Measurements from ENCODE around the gene CLDN10. TPM values are rescaled to one million over a fixed set of nuclear protein-coding genes. Genes with fewer than 3 reads are reported as not detected.

CLDN10 gene
- total and polyA plus RNA-seq, 2 donors (not counting 3 experiments of a cell fraction or from before 2014, with no cell fraction given) = 0.49 to 0.69 TPM

GRCh38 chr13:95512424-95512823 is 40.1 kb upstream of the CLDN10 start:
- no peaks in the 10 kb centered on the region for H3K36me3 ChIP-seq (ENCODE audit: control insufficient read depth in 2 of 2, extremely low read depth in 1 of 2, insufficient read depth in 2 of 2, low read length in 2 of 2)
- intact Hi-C loops (cut with micrococcal nuclease) = no loop called here
- TF ChIP-seq POLR2A (IDR thresholded peaks at IDR 0.05; ENCODE audit: low read depth, low read length) = no peak
- TF ChIP-seq GATA2 (IDR thresholded peaks at IDR 0.05; ENCODE audit: insufficient read depth, insufficient read length, low read depth, low read length) = no peak
- TF ChIP-seq, protein P1, sequence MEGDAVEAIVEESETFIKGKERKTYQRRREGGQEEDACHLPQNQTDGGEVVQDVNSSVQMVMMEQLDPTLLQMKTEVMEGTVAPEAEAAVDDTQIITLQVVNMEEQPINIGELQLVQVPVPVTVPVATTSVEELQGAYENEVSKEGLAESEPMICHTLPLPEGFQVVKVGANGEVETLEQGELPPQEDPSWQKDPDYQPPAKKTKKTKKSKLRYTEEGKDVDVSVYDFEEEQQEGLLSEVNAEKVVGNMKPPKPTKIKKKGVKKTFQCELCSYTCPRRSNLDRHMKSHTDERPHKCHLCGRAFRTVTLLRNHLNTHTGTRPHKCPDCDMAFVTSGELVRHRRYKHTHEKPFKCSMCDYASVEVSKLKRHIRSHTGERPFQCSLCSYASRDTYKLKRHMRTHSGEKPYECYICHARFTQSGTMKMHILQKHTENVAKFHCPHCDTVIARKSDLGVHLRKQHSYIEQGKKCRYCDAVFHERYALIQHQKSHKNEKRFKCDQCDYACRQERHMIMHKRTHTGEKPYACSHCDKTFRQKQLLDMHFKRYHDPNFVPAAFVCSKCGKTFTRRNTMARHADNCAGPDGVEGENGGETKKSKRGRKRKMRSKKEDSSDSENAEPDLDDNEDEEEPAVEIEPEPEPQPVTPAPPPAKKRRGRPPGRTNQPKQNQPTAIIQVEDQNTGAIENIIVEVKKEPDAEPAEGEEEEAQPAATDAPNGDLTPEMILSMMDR (IDR thresholded peaks at IDR 0.05; ENCODE audit: extremely low read depth in 1 of 2, insufficient read depth in 1 of 2, low read depth in 1 of 2, low read length in 2 of 2) = no peak
- no peak for TF ChIP-seq FOS (IDR thresholded peaks at IDR 0.05; ENCODE audit: borderline replicate concordance, insufficient read depth, low read length)
- DNase-seq (ENCODE audit: low read depth, low spot score) (no peak), FAIRE-seq (no peak)
- BruUV-seq (replicated peaks) = no TSS peak
- H3K9ac ChIP-seq (replicated peaks; ENCODE audit: extremely low read depth, insufficient read depth, low read length) = no peak overlapping the region
- H3K27me3 ChIP-seq (ENCODE audit: control insufficient read depth in 2 of 2, insufficient read depth in 2 of 2, low read length in 2 of 2) = peaks cover 0 to 5% of the 10 kb centered on the region in 2 experiments
- no peaks in the 10 kb centered on the region for H3K79me2 ChIP-seq (ENCODE audit: control insufficient read depth, insufficient read depth, low read length)
- peaks cover 6% of the 10 kb centered on the region for H3K4me1 ChIP-seq (ENCODE audit: control insufficient read depth, extremely low read depth, insufficient read depth, low read length)
- no peaks in the 10 kb centered on the region for H3K9me1 ChIP-seq (replicated peaks; ENCODE audit: control insufficient read depth, extremely low read depth, insufficient read depth, low read length)
- H2AFZ ChIP-seq (ENCODE audit: low read depth, low read length) = no peak overlapping the region
- H3K4me3 ChIP-seq (replicated peaks in 1 of 3; ENCODE audit: insufficient read depth in 1 of 3, low read depth in 1 of 3, low read length in 3 of 3) = no peak overlapping the region
- H3K4me2 ChIP-seq (ENCODE audit: insufficient read depth, low read length) = no peak overlapping the region
- no peaks in the 10 kb centered on the region for H3K9me3 ChIP-seq (replicated peaks; ENCODE audit: control insufficient read depth, insufficient read depth, low read length)
- no peaks in the 10 kb centered on the region for H4K20me1 ChIP-seq (replicated peaks; ENCODE audit: control insufficient read depth, extremely low read depth, insufficient read depth, low read length)
- ChIA-PET CTCF (interaction anchor here (0.6 to 1.6 kb wide), 7 partner anchors 11 to 321 kb away, joined by 3 to 8 read pairs (median 3); no protein-coding TSS in a partner anchor), POLR2A (no interaction called here)
- no peak overlapping the region for H3K27ac ChIP-seq (ENCODE audit: insufficient read depth, low read depth, low read length)
- dilution Hi-C loops (cut with MboI; ENCODE audit: extremely low pct_ligation_motif_present, low sequenced_read_pairs) = no loop called here

DNA sequence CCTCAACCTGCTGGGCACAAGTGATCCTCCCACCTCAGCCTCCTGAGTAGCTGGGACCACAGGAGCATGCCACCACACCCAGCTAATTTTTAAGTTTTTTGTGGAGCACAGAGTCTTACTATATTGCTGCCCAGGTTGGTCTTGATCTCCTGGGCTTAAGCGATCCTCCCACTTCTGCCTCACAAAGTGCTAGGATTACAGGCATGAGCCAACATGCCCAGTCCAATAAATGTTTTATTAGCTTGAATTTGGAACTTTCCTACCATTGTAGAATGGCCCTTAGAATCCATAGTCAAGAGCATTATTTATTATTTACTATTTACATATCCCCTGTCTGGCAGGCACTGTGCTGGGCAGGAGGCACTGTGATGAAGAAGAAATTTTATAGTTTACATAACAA is 39.6 kb upstream of the CLDN10 start:
- dilution Hi-C loops (cut with MboI; ENCODE audit: extremely low pct_ligation_motif_present, low sequenced_read_pairs) (no loop called here), intact Hi-C loops (cut with micrococcal nuclease) (no loop called here)
- DNase-seq (ENCODE audit: low read depth, low spot score) (no peak), FAIRE-seq (no peak)
- POLR2A ChIA-PET = no interaction called here
- Histone ChIP-seq H3K27ac (ENCODE audit: insufficient read depth, low read depth, low read length) (no peak overlapping the region), H2AFZ (ENCODE audit: low read depth, low read length) (no peak overlapping the region), H3K4me2 (ENCODE audit: insufficient read depth, low read length) (no peak overlapping the region), H3K9me3 (replicated peaks; ENCODE audit: control insufficient read depth, insufficient read depth, low read length) (no peaks in the 10 kb centered on the region), H3K4me1 (ENCODE audit: control insufficient read depth, extremely low read depth, insufficient read depth, low read length) (peaks cover 6% of the 10 kb centered on the region), H3K4me3 (replicated peaks in 1 of 3; ENCODE audit: insufficient read depth in 1 of 3, low read depth in 1 of 3, low read length in 3 of 3) (no peak overlapping the region), H3K27me3 (ENCODE audit: control insufficient read depth in 2 of 2, insufficient read depth in 2 of 2, low read length in 2 of 2) (peaks cover 0 to 5% of the 10 kb centered on the region in 2 experiments), H3K9me1 (replicated peaks; ENCODE audit: control insufficient read depth, extremely low read depth, insufficient read depth, low read length) (no peaks in the 10 kb centered on the region), H3K36me3 (ENCODE audit: control insufficient read depth in 2 of 2, extremely low read depth in 1 of 2, insufficient read depth in 2 of 2, low read length in 2 of 2) (no peaks in the 10 kb centered on the region), H3K79me2 (ENCODE audit: control insufficient read depth, insufficient read depth, low read length) (no peaks in the 10 kb centered on the region), H4K20me1 (replicated peaks; ENCODE audit: control insufficient read depth, extremely low read depth, insufficient read depth, low read length) (no peaks in the 10 kb centered on the region), H3K9ac (replicated peaks; ENCODE audit: extremely low read depth, insufficient read depth, low read length) (no peak overlapping the region)
- no peak for TF ChIP-seq MYC (IDR thresholded peaks at IDR 0.05; ENCODE audit: low read depth, low read length)
- TF ChIP-seq EZH2 (IDR thresholded peaks at IDR 0.05; ENCODE audit: borderline replicate concordance, low read depth, low read length, severe bottlenecking) = no peak
- TF ChIP-seq POLR2AphosphoS5 (IDR thresholded peaks at IDR 0.05; ENCODE audit: insufficient read depth, low read depth, low read length) = no peak
- TF ChIP-seq POLR2A (IDR thresholded peaks at IDR 0.05; ENCODE audit: low read depth, low read length) = no peak
- TF ChIP-seq MAX (IDR thresholded peaks at IDR 0.05; ENCODE audit: insufficient read depth, insufficient read length) = no peak
- no peak for TF ChIP-seq FOS (IDR thresholded peaks at IDR 0.05; ENCODE audit: borderline replicate concordance, insufficient read depth, low read length)
- no peak for TF ChIP-seq JUN (IDR thresholded peaks at IDR 0.05; ENCODE audit: borderline replicate concordance, insufficient read depth, insufficient read length, low read depth)
- TF ChIP-seq, protein P1 (IDR thresholded peaks at IDR 0.05; ENCODE audit: extremely low read depth in 1 of 2, insufficient read depth in 1 of 2, low read depth in 1 of 2, low read length in 2 of 2) = no peak
- TF ChIP-seq GATA2 (IDR thresholded peaks at IDR 0.05; ENCODE audit: insufficient read depth, insufficient read length, low read depth, low read length) = no peak
- CTCF ChIA-PET = interaction anchor here (0.6 to 1.6 kb wide), 9 partner anchors 12 to 321 kb away, joined by 3 to 8 read pairs (median 4); no protein-coding TSS in a partner anchor
- no TSS peak for BruUV-seq (replicated peaks)

Data from endothelial cell of umbilical vein (primary cell).